Loucy (cell line): ENCODE data around the gene CPA1.

Experiments
- CTCF ChIP-seq: fragments of 200-600 bp; sonication (generic); conservative IDR thresholded peaks from 2 replicates; pipeline ENCODE4 v1.5.1; 2014; ENCODE audit warnings: mild to moderate bottlenecking, antibody characterized with exemption, low read length
- EZH2phosphoT487 ChIP-seq: fragments of 200-600 bp; IDR thresholded peaks from 2 replicates; pipeline ENCODE4 v1.6.1; 2018; ENCODE audit warnings: antibody characterized with exemption, mild to moderate bottlenecking, moderate library complexity, borderline replicate concordance

GRCh38 chr7:130350945-130351790 lies 29.1 kb upstream of the CPA1 start:
- TF ChIP-seq CTCF: no peak
- no peak for TF ChIP-seq EZH2phosphoT487
